ENCODE results near the gene MICAL3. TPM values are rescaled to one million over a fixed set of nuclear protein-coding genes. Genes with fewer than 3 reads are reported as not detected.
"Not testable (repeated sequence)": the region's sequence is repeated elsewhere in the genome, so short reads cannot be mapped to it uniquely, and the experiment has no call there.

Gene MICAL3
- polyA plus RNA-seq, 3 donors from 2014 or later = 1.1 to 2.3 TPM; not detected in 1

DNA sequence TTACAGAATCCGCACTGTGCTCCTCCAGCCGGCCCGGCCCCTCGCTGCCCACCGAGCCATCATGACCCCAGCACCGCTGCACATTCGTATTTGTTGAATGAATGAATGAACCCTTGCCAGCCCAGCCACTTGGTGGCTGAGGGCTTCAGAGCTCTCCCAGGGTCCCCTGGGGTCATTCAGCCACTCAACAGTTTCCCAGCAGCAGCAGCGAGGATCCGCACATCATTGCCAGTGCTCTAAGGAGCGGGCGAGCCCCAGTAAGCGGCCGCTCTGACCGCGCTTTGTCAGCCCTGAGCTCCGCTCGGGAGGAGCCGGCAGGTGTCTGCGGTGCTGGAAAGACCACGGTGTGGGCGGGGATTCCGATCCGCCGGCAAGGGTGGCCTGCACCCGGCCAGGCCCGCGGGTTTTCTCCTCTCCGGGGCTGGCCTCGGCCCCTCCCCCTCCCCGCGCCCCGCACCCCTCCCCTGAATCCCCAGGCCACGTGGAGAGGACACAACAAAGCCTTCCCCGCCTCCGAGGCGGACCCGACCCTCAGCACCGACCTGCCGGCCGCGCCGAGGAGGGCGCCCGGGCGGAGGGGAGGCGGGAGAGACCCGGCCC lies 250.7 kb downstream of the MICAL3 start:
- peak; percentile 82 to 83 (median 82) for DNase-seq
- peaks cover 80 to 83% of the 10 kb centered on the region in 2 donors for H3K4me1 Mint-ChIP-seq
- H3K4me3 Mint-ChIP-seq = peak overlapping the region; percentile 87 to 95 (median 91)
- H3K27ac Mint-ChIP-seq = peak overlapping the region; percentile 64 to 89 (median 84)
- H3K36me3 Mint-ChIP-seq = no peaks in the 10 kb centered on the region
- H3K9me3 Mint-ChIP-seq = no peaks in the 10 kb centered on the region
- H3K27me3 Mint-ChIP-seq (ENCODE audit: low read depth in 3 of 3) = peaks cover 4 to 22% (median 10%) of the 10 kb centered on the region in 3 donors

- no peak for DNase-seq
- Mint-ChIP-seq H3K4me3 (peak overlapping the region; percentile 87 to 95 (median 91)), H3K27ac (peak overlapping the region; percentile 70 to 93 (median 84)), H3K4me1 (peaks cover 76 to 78% of the 10 kb centered on the region in 2 donors), H3K27me3 (ENCODE audit: low read depth in 3 of 3) (peaks cover 4 to 23% (median 10%) of the 10 kb centered on the region in 3 donors), H3K9me3 (no peaks in the 10 kb centered on the region), H3K36me3 (no peaks in the 10 kb centered on the region)
Measured at GRCh38 chr22:17772958-17773605, 251.3 kb downstream of the MICAL3 start.

DNA sequence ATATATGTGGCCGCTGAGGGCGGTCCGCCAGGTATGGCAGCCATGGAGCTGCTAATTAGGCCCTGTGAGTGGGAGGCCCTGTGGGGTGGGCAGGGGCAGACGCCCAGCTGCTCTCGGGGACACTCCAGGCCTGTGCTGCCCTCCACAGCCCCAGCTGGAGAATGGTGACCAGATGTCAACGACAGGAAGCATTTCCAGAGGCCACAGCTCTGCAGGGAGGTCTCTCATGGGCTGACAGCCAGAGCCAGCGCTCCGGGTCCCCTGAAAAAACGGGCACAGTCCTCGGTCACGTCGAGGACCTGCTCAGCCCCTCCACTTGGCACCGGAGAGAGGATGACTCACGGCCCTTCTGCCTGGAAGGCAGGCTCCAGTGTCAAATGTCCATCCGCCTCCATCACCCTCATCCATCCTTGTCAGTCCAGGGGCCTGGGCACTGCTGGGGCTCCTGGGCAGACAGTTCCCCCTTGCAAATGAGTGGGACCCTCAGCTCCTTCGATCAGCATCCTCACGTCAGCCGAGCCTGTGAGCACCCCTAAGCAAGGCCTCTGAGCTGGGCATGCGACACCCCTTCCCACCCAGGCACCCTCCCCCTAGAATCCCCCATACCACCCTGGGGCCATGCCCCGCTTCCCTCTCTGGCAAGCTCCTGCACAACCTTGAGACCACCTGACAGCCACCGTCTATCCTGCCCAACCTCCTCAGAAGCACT lies 252.0 kb downstream of the MICAL3 start:
- H3K4me1 Mint-ChIP-seq = peaks cover 76 to 78% of the 10 kb centered on the region in 2 donors
- peaks cover 0 to 3% (median 0%) of the 10 kb centered on the region in 3 donors for H3K36me3 Mint-ChIP-seq
- H3K27ac Mint-ChIP-seq = peak overlapping the region; percentile 70 to 93 (median 84)
- peak overlapping the region; percentile 87 to 95 (median 91) for H3K4me3 Mint-ChIP-seq
- no peaks in the 10 kb centered on the region for H3K9me3 Mint-ChIP-seq
- H3K27me3 Mint-ChIP-seq (ENCODE audit: low read depth in 3 of 3) = peaks cover 4 to 19% (median 9%) of the 10 kb centered on the region in 3 donors
- no peak for DNase-seq

DNA sequence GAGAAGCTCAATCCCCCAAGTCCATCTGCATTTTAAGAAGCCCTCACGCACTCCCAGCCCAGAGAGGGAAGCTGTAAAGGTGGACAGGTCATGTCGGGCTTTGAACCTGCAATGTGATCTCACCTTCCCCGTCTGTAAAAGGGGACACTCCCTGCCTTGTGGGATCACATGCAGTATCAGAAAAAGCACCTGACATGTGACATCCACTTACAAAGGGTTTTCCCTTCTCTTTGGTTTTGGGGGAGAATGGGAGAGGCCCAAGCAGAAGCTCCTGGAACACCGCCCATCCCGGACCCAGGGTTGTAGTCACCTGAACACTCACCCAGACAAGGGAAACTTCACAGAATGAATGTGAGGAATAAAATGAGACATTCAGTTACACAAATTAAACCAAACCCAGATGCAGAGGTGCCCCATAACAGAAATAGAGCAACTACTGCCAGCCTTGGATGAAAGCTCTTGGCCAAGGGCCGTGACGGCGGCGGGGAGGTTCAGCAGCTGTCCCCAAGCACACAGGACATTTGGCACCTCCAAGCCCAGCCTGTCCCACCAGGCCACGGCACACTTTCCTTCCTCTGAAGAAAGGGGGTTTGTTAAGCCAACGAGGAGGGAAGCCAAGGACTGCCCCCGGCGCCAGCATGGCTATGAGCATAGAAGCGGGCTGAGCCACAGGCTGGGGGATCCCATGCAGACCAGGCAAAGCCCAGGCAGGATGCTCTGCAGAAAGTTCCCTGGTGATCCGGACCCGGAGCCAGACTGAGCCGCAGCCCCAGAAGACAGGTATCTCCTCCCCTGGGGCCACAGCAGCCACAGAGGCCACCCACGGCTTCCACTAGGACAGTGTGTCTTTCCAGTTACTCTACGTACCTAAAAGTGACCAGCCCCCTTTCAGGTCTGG lies 253.9 kb downstream of the MICAL3 start:
- H3K4me3 Mint-ChIP-seq = no peak overlapping the region
- H3K27ac Mint-ChIP-seq = peak overlapping the region in 5 of 6 donors; percentile 45 to 74 (median 51)
- H3K36me3 Mint-ChIP-seq = peaks cover 0 to 4% (median 0%) of the 10 kb centered on the region in 3 donors
- no peaks in the 10 kb centered on the region for H3K9me3 Mint-ChIP-seq
- H3K4me1 Mint-ChIP-seq = peaks cover 63 to 64% of the 10 kb centered on the region in 2 donors
- no peak for DNase-seq
- peaks cover 0 to 11% (median 3%) of the 10 kb centered on the region in 3 donors for H3K27me3 Mint-ChIP-seq (ENCODE audit: low read depth in 3 of 3)

DNA sequence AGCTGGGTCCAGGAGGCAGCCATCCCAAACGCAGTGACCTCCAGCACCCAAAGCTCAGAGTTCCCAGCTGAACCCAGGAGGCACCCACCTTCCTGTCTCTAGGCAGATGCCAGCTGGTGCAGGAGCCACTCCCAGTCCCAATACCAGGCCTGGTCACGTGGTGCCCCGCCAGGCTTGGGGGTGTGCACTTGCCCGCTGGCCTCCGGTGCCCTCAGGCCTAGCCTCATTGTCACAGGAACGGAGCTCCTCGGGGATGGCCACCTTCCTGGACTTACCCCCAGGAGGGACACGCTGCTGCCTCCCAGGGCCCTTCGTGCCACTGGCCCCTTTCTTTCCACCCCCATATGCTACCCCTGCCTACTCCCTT lies 254.7 kb downstream of the MICAL3 start:
- Mint-ChIP-seq H3K4me3 (peak overlapping the region in 2 of 5 donors; percentile 14 to 24), H3K36me3 (peaks cover 0 to 4% (median 0%) of the 10 kb centered on the region in 3 donors), H3K27me3 (ENCODE audit: low read depth in 3 of 3) (peaks cover 0 to 13% (median 2%) of the 10 kb centered on the region in 3 donors), H3K9me3 (no peaks in the 10 kb centered on the region), H3K27ac (peak overlapping the region in 5 of 6 donors; percentile 17 to 74 (median 50)), H3K4me1 (peaks cover 60 to 64% of the 10 kb centered on the region in 2 donors)
- no peak for DNase-seq

GRCh38 chr22:17769013-17769715 lies 255.2 kb downstream of the MICAL3 start:
- Mint-ChIP-seq H3K9me3 (no peaks in the 10 kb centered on the region), H3K27me3 (ENCODE audit: low read depth in 3 of 3) (peaks cover 0 to 14% (median 2%) of the 10 kb centered on the region in 3 donors), H3K27ac (peak overlapping the region in 1 of 6 donors; percentile 17), H3K4me1 (peaks cover 63 to 68% of the 10 kb centered on the region in 2 donors), H3K36me3 (peaks cover 0 to 4% (median 0%) of the 10 kb centered on the region in 3 donors), H3K4me3 (peak overlapping the region in 2 of 5 donors; percentile 14 to 24)
- no peak for DNase-seq

- no peaks in the 10 kb centered on the region for H3K9me3 Mint-ChIP-seq
- peaks cover 61 to 67% of the 10 kb centered on the region in 2 donors for H3K4me1 Mint-ChIP-seq
Measured at GRCh38 chr22:17767233-17768065, 256.9 kb downstream of the MICAL3 start.

DNA sequence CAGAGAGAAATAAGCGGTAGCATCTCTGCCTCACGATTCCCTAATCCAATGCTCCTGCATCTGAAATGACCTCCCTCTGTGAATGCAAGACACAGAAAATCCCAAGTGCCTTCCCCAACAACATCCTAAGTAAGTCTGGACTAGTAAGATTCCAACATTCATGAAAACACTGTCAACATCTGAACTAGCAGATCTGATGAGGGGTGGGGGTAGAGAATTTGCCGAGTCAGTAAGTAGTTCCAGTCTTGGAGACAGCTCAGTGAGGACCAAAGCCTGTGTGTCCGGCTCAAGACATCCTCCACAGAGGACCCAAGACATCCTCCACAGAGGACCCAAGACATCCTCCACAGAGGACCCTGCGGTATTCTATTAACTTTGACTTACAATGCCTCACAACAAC lies 259.5 kb downstream of the MICAL3 start:
- H3K36me3 Mint-ChIP-seq; DNase-seq; H3K4me3 Mint-ChIP-seq; H3K27me3 Mint-ChIP-seq (ENCODE audit: low read depth in 3 of 3); H3K9me3 Mint-ChIP-seq: not testable (repeated sequence)
- H3K27ac Mint-ChIP-seq = peak overlapping the region in 4 of 6 donors; percentile 25 to 86 (median 40)
- H3K4me1 Mint-ChIP-seq = peaks cover 47 to 57% of the 10 kb centered on the region in 2 donors

More at GRCh38 chr22:17767233-17768065, 256.9 kb downstream of the MICAL3 start:
- Mint-ChIP-seq H3K36me3 (peaks cover 0 to 4% (median 0%) of the 10 kb centered on the region in 3 donors), H3K27ac (peak overlapping the region; percentile 61 to 92 (median 84)), H3K4me3 (peak overlapping the region; percentile 20 to 74 (median 67)), H3K27me3 (ENCODE audit: low read depth in 3 of 3) (peaks cover 0 to 8% (median 0%) of the 10 kb centered on the region in 3 donors)
- peak; percentile 49 to 66 (median 59) for DNase-seq

DNA sequence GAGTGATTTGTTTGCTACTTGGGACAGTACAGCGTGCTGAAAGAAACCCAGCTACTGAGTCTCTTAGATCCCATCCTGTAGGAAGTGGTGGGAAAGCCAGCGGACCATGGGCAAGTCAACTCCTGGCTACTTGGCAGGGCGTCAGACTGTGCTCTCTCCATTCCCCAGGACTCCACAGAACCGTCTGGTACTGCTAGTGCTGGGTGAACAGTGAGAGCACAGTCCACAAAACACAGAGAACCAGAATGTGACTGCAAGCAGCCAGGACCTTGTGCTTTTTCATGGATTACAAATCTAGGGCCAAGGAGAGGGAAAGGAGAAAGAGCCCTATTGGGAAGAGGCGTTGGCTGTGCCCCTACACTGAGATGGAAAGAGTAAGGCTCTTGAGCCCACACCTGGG lies 260.3 kb downstream of the MICAL3 start:
- Mint-ChIP-seq H3K27ac (peak overlapping the region; percentile 15 to 86 (median 61)), H3K27me3 (ENCODE audit: low read depth in 3 of 3) (peaks cover 0 to 8% (median 0%) of the 10 kb centered on the region in 3 donors), H3K9me3 (no peaks in the 10 kb centered on the region), H3K4me3 (no peak overlapping the region), H3K36me3 (peaks cover 0 to 4% (median 0%) of the 10 kb centered on the region in 3 donors), H3K4me1 (peaks cover 40 to 52% of the 10 kb centered on the region in 2 donors)
- DNase-seq = no peak

GRCh38 chr22:17763442-17763841 lies 260.9 kb downstream of the MICAL3 start:
- not testable (repeated sequence) for H3K27me3 Mint-ChIP-seq (ENCODE audit: low read depth in 3 of 3); H3K36me3 Mint-ChIP-seq; H3K9me3 Mint-ChIP-seq
- peak overlapping the region in 2 of 5 donors; percentile 24 to 54 for H3K4me3 Mint-ChIP-seq
- peaks cover 42 to 55% of the 10 kb centered on the region in 2 donors for H3K4me1 Mint-ChIP-seq
- peak overlapping the region in 4 of 6 donors; percentile 44 to 86 (median 64) for H3K27ac Mint-ChIP-seq
- peak; percentile 39 to 41 (median 39) for DNase-seq

- H3K27me3 Mint-ChIP-seq (ENCODE audit: low read depth in 3 of 3) = peaks cover 0 to 4% (median 0%) of the 10 kb centered on the region in 3 donors
- H3K4me1 Mint-ChIP-seq = peaks cover 37 to 54% of the 10 kb centered on the region in 2 donors
- H3K9me3 Mint-ChIP-seq = no peaks in the 10 kb centered on the region
- H3K4me3 Mint-ChIP-seq = no peak overlapping the region
- no peaks in the 10 kb centered on the region for H3K36me3 Mint-ChIP-seq
- no peak for DNase-seq
- H3K27ac Mint-ChIP-seq = peak overlapping the region in 4 of 6 donors; percentile 34 to 75 (median 56)
Measured at GRCh38 chr22:17761138-17761488, 263.2 kb downstream of the MICAL3 start.
